Measurements from ENCODE around the gene RNF227. TPM values are rescaled to one million over a fixed set of nuclear protein-coding genes. Genes with fewer than 3 reads are reported as not detected.
A peak's percentile ranks its signal among the peaks of the same experiment; 100 is the strongest.
"Not testable (repeated sequence)": the region's sequence is repeated elsewhere in the genome, so short reads cannot be mapped to it uniquely, and the experiment has no call there.

RNF227 gene
- total RNA-seq, result 1 to 10 TPM; 2.8 to 3.9 TPM

DNA sequence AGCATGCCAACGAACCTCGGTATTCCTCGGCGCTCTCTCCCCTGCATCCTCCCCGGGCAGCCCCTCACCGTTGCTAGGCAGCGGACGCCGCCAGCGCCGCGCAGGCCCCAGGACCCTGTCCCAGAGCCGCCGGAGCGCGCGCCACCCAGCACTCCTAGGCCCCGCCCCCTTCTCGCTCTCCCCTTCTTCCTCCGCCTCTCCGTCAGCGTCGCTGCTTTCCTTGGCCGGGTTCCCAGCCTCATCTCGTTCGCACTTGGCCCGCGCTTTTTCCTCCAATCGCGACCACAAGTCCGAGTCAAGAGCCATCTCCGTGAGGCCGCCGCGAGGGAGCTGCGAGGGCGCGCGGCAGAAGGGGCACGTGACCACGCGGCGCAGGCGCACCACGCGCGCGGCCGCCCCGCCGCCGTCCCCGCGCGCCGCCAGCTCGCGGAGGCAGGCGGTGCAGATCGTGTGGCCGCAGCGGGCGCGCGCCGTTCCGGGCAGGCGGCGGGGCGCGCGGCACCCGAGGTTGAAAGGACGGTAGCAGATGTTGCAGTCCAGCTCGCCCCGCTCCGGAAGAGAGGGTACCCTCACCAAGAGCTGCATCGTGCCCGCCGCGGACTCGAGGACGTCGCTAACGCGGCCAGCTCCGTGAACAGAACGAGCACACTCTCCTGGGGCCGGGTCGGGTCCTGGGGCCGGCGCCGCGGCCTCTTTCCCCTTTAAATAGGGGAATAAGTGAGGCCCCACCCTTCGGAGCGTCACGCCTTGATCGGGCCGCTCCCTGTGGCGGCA, at the start of gene RNF227:
Gene RNF227, minus strand, starts transcription at position 679 of the 774 bp plus-strand sequence. Its CDS starts 94 bp downstream, at position 585.
- Mint-ChIP-seq H3K9me3 (ENCODE audit: low read depth) (no peaks in the 10 kb centered on the region), H3K27me3 (no peaks in the 10 kb centered on the region), H3K4me3 (peak within 1 kb of the TSS; percentile 87), H3K27ac (peak within 1 kb of the TSS; percentile 94), H3K36me3 (peaks cover 7% of the 10 kb centered on the region), H3K4me1 (peaks cover 28% of the 10 kb centered on the region)
- DNase-seq, result peak; percentile 89
- CTCF ChIA-PET, result interaction anchor here (0.7 to 15.4 kb wide), 18 partner anchors 7 to 159 kb away, joined by 3 to 312 read pairs (median 4); partner anchors contain the start of genes CHD3, CNTROB, KCNAB3 and NAA38
- ATAC-seq, result peak; percentile 87

GRCh38 chr17:7961421-7961820, 45.3 kb upstream of the RNF227 start:
- Mint-ChIP-seq H3K27ac (no peak overlapping the region), H3K4me3 (no peak overlapping the region), H3K27me3 (peaks cover 25% of the 10 kb centered on the region), H3K36me3 (no peaks in the 10 kb centered on the region), H3K9me3 (ENCODE audit: low read depth) (no peaks in the 10 kb centered on the region), H3K4me1 (no peaks in the 10 kb centered on the region)
- ATAC-seq, result no peak
- DNase-seq, result no peak
- CTCF ChIA-PET, result interaction anchor here (0.7 kb wide), 1 partner anchor 149 kb away, joined by 3 read pairs; no protein-coding TSS in a partner anchor

DNA sequence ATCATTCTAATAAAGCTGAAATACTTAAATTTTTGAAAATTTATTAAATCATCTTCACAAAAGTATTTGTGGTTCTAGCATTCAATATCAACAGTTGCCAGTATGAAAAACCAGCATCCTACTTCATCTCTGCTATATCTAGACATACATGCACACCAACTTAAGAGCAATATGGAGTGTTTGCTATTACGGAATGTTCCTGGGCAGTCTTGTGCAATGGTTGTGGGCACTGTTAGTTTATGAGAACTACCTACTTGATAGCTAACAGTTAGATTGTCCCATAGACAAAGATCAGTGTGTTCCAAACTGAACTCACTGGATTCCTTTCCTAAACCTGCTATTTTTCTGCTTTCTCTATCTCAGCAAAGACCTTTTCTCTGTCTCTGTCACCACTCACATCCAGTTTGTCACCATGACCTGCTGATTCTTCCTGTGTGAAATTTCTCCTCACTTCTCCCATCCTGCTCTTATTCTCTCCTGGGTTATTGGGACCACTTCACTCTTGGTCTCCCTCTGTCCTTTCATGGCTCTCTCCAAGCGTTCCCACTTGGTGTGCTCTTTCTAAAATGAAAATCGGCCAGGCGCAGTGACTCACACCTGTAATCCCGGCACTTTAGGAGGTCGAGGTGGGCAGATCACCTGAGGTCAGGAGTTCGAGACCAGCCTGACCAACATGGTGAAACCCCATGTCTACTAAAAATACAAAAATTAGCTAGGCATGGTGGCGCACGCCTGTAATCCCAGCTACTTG, 43.6 kb upstream of the RNF227 start:
- ATAC-seq (no peak), DNase-seq (no peak)
- no peak overlapping the region for H3K27ac Mint-ChIP-seq
- peaks cover 25% of the 10 kb centered on the region for H3K27me3 Mint-ChIP-seq
- no peaks in the 10 kb centered on the region for H3K36me3 Mint-ChIP-seq
- CTCF ChIA-PET, result interaction anchor here (1.7 kb wide), 1 partner anchor 30 kb away, joined by 4 read pairs; no protein-coding TSS in a partner anchor
- H3K4me1 Mint-ChIP-seq, result peaks cover 4% of the 10 kb centered on the region
- no peak overlapping the region for H3K4me3 Mint-ChIP-seq
- H3K9me3 Mint-ChIP-seq (ENCODE audit: low read depth), result no peaks in the 10 kb centered on the region

DNA sequence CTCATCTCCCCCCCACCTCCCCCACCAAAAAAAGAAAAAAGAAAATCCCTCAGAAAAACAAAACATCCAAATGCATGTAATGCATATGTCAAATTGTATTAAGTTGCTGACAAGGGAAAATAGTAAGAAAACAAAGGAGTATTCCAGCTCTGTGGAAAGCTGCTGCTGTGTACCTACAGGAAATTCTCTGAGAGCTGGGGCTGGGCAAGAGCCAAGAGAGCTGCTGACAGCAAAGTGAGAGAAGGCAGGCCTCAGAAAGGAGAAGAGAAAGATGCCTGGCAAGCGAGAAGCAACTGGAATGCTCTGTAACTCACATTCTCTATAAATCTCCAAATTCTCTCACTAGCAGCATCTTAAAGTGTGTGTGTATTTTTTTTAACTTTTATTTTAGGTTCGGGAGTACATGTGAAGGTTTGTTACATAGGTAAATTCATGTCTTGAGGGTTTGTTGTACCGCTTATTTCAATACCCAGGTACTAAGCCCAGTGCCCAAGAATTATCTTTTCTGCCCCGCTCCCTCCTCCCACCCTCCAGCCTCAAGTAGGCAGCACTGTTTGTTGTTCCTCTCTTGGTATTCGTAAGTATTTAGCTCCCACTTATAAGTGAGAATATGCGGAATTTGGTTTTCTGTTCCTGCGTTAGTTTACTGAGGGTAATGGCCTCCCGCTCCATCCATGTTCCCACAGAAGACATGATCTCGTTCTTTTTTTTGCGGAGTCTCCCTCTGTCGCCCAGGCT, 40.3 kb upstream of the RNF227 start:
- DNase-seq, result no peak
- Mint-ChIP-seq H3K9me3 (ENCODE audit: low read depth) (no peaks in the 10 kb centered on the region), H3K4me1 (peaks cover 26% of the 10 kb centered on the region), H3K27ac (no peak overlapping the region), H3K4me3 (no peak overlapping the region), H3K36me3 (no peaks in the 10 kb centered on the region), H3K27me3 (peaks cover 18% of the 10 kb centered on the region)
- CTCF ChIA-PET, result interaction anchor here (0.5 to 1.3 kb wide), 4 partner anchors 24 to 213 kb away, joined by 3 to 5 read pairs (median 4); partner anchors contain the start of gene NAA38
- ATAC-seq, result no peak

GRCh38 chr17:7955414-7956227, 39.5 kb upstream of the RNF227 start:
- Mint-ChIP-seq H3K27ac (no peak overlapping the region), H3K4me3 (no peak overlapping the region), H3K36me3 (no peaks in the 10 kb centered on the region), H3K4me1 (peaks cover 34% of the 10 kb centered on the region), H3K9me3 (ENCODE audit: low read depth) (no peaks in the 10 kb centered on the region), H3K27me3 (peaks cover 14% of the 10 kb centered on the region)
- DNase-seq (no peak), ATAC-seq (no peak)
- CTCF ChIA-PET, result interaction anchor here (0.5 to 1.3 kb wide), 4 partner anchors 24 to 212 kb away, joined by 3 to 5 read pairs (median 4); partner anchors contain the start of gene NAA38

- not testable (repeated sequence) for H3K9me3 Mint-ChIP-seq (ENCODE audit: low read depth); H3K27ac Mint-ChIP-seq; H3K4me3 Mint-ChIP-seq; DNase-seq; H3K27me3 Mint-ChIP-seq; ATAC-seq
- CTCF ChIA-PET, result interaction anchor here (1.0 to 3.1 kb wide), 4 partner anchors 10 to 121 kb away, joined by 3 to 15 read pairs (median 5); no protein-coding TSS in a partner anchor
- Mint-ChIP-seq H3K36me3 (peaks cover 20% of the 10 kb centered on the region), H3K4me1 (peaks cover 41% of the 10 kb centered on the region)
Measured at GRCh38 chr17:7953266-7953665, 37.2 kb upstream of the RNF227 start.

DNA sequence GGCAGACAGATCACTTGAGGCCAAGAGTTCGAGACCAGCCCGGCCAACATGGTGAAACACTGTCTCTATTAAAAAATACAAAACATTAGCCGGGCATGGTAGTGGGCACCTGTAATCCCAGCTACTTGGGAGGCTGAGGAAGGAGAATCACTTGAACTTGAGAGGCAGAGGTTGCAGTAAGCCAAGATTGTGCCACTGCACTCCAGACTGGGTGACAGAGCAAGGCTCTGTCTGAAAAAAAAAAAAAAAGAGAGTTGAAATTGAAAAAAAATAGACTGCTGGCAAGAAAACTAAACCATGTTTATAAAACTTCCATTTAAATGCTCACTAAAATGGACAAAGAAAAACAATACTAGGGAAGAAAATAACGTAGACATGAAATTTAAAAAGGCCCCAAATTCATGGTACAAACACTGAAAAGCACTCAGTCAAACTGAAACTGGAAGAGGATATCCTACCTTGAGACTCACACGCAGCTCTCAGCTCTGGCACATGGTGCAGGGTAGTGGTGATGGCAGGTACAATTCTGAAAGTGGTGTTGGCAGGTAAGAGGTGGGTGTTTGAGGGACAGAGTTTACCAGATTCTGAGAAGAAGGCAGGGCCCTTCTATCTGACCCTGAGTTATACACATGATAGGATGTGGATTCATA, 35.2 kb upstream of the RNF227 start:
- H3K27ac Mint-ChIP-seq, result peak overlapping the region; percentile 86
- peaks cover 31% of the 10 kb centered on the region for H3K36me3 Mint-ChIP-seq
- CTCF ChIA-PET, result interaction anchor here (0.9 to 3.1 kb wide), 5 partner anchors 18 to 265 kb away, joined by 3 to 15 read pairs (median 3); partner anchors contain the start of gene RNF227
- ATAC-seq, result peak; percentile 99
- no peaks in the 10 kb centered on the region for H3K9me3 Mint-ChIP-seq (ENCODE audit: low read depth)
- no peaks in the 10 kb centered on the region for H3K27me3 Mint-ChIP-seq
- H3K4me1 Mint-ChIP-seq, result peaks cover 43% of the 10 kb centered on the region
- DNase-seq, result peak; percentile 81
- H3K4me3 Mint-ChIP-seq, result peak overlapping the region; percentile 7

DNA sequence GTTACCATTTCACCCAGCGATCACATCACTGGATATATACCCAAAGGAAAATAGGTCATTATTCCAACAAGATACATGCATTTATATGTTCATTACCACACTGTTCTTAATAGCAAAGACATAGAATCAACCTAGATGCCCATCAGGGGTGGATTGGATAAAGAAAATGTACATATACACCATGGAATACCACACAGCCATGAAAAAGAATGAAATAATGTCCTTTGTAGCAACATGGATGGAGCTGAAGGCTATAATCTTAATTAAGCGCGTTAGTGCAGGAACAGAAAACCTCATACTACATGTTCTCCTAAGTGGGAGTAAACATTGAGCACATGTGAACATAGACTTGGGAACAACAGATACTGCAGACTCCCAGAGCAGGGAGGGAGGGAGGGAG, 34.5 kb upstream of the RNF227 start:
- H3K4me1 Mint-ChIP-seq, result peaks cover 41% of the 10 kb centered on the region
- DNase-seq, result no peak
- peak overlapping the region; percentile 86 for H3K27ac Mint-ChIP-seq
- H3K36me3 Mint-ChIP-seq, result peaks cover 36% of the 10 kb centered on the region
- no peaks in the 10 kb centered on the region for H3K27me3 Mint-ChIP-seq
- CTCF ChIA-PET, result interaction anchor here (0.9 to 3.1 kb wide), 5 partner anchors 18 to 264 kb away, joined by 3 to 15 read pairs (median 3); partner anchors contain the start of gene RNF227
- H3K4me3 Mint-ChIP-seq, result no peak overlapping the region
- no peak for ATAC-seq
- no peaks in the 10 kb centered on the region for H3K9me3 Mint-ChIP-seq (ENCODE audit: low read depth)

GRCh38 chr17:7947651-7948050, 31.6 kb upstream of the RNF227 start:
- Mint-ChIP-seq H3K27ac (no peak overlapping the region), H3K9me3 (ENCODE audit: low read depth) (no peaks in the 10 kb centered on the region), H3K4me3 (no peak overlapping the region), H3K4me1 (peaks cover 25% of the 10 kb centered on the region), H3K27me3 (no peaks in the 10 kb centered on the region), H3K36me3 (peaks cover 56% of the 10 kb centered on the region)
- ATAC-seq (no peak), DNase-seq (no peak)
- CTCF ChIA-PET, result no interaction called here

- Mint-ChIP-seq H3K27ac (no peak overlapping the region), H3K4me1 (peaks cover 17% of the 10 kb centered on the region), H3K36me3 (peaks cover 63% of the 10 kb centered on the region), H3K4me3 (no peak overlapping the region), H3K27me3 (no peaks in the 10 kb centered on the region), H3K9me3 (ENCODE audit: low read depth) (no peaks in the 10 kb centered on the region)
- ATAC-seq (no peak), DNase-seq (no peak)
- CTCF ChIA-PET, result interaction anchor here (0.6 to 1.1 kb wide), 2 partner anchors 29 to 42 kb away, joined by 3 to 4 read pairs; no protein-coding TSS in a partner anchor
Measured at GRCh38 chr17:7946441-7946840, 30.4 kb upstream of the RNF227 start.

DNA sequence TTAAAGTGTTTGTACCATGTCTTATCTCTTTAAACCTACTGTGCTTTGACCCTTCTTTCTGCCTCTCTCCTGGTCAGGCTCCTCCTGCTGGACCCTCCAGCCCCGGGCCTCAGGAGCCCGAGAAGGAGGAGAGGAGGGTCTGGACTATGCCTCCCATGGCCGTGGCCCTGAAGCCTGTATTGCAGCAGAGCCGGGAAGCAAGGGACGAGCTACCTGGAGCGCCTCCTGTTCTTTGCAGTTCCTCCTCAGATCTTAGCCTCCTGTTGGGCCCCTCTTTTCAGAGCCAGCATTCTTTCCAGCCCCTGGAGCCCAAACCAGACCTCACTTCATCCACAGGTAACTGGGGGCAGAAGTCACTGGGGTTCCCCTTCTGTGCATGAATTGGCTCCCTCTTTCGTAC, 29.6 kb upstream of the RNF227 start:
- DNase-seq, result no peak
- Mint-ChIP-seq H3K27me3 (no peaks in the 10 kb centered on the region), H3K4me3 (no peak overlapping the region), H3K9me3 (ENCODE audit: low read depth) (no peaks in the 10 kb centered on the region), H3K36me3 (peaks cover 68% of the 10 kb centered on the region), H3K4me1 (peaks cover 9% of the 10 kb centered on the region), H3K27ac (no peak overlapping the region)
- CTCF ChIA-PET, result interaction anchor here (0.6 to 1.5 kb wide), 5 partner anchors 28 to 83 kb away, joined by 3 to 4 read pairs (median 4); no protein-coding TSS in a partner anchor
- no peak for ATAC-seq
